Calu3 (cell line): ENCODE data around the gene LAG3. TPM values are rescaled to one million over a fixed set of nuclear protein-coding genes. Genes with fewer than 3 reads are reported as not detected.

Source experiments
- BruUV-seq: library from RNA; stranded (reverse); fragments of 400-500 nt; replicated peaks from 2 replicates; lab custom pipeline; 2021; lab: Mats Ljungman, UMichigan
- CTCF ChIA-PET: fragments of 300-600 bp; sonication (Branson Sonifier 250); formaldehyde crosslinking; loops from one replicate; lab custom pipeline; 2022; ENCODE audit warnings: antibody characterized with exemption; lab: Charles Lee
- DNase-seq: peaks from one replicate; pipeline ENCODE4 v3.0.0; 2022
- H3K27ac Mint-ChIP-seq: one replicate; pipeline ENCODE4 v1.8.0; 2022; ENCODE audit warnings: mixed read lengths; ENCODE audit not compliant: unreplicated experiment
- H3K27me3 Mint-ChIP-seq: one replicate; pipeline ENCODE4 v1.8.0; 2022; ENCODE audit warnings: mixed read lengths; ENCODE audit not compliant: unreplicated experiment
- H3K36me3 Mint-ChIP-seq: one replicate; pipeline ENCODE4 v1.8.0; 2022; ENCODE audit warnings: mild to moderate bottlenecking, moderate library complexity, mixed read lengths; ENCODE audit not compliant: insufficient read depth, unreplicated experiment
- H3K4me1 Mint-ChIP-seq: one replicate; pipeline ENCODE4 v1.8.0; 2022; ENCODE audit warnings: mild to moderate bottlenecking, low read depth, mixed read lengths; ENCODE audit not compliant: unreplicated experiment
- H3K4me3 Mint-ChIP-seq: one replicate; pipeline ENCODE4 v1.8.0; 2022; ENCODE audit warnings: mild to moderate bottlenecking, low read depth, moderate library complexity, mixed read lengths; ENCODE audit not compliant: unreplicated experiment
- H3K9me3 Mint-ChIP-seq: one replicate; pipeline ENCODE4 v1.8.0; 2022; ENCODE audit warnings: low read depth, mixed read lengths; ENCODE audit not compliant: unreplicated experiment
- CTCF ChIP-seq: fragments of 200-600 bp; IDR thresholded peaks from one replicate; pipeline ENCODE4 v1.8.0; 2022; ENCODE audit warnings: antibody characterized with exemption; ENCODE audit not compliant: unreplicated experiment
- intact Hi-C: fragments of 100-400 bp; cut with micrococcal nuclease; formaldehyde crosslinking; loops from one replicate; pipeline ENCODE4 v1.10.0; 2022; ENCODE audit not compliant: unreplicated experiment
- total RNA-seq: library from RNA; stranded (reverse); gene quantifications from 2 replicates; pipeline ENCODE4 v1.2.3, GENCODE V29; 2022

Gene LAG3
- total RNA-seq, 1 experiment from 2014 or later: not detected

- BruUV-seq: no TSS peak
- H3K36me3 Mint-ChIP-seq: no peaks in the 10 kb centered on the region
- no peak for TF ChIP-seq CTCF
- H3K4me1 Mint-ChIP-seq: peaks cover 17% of the 10 kb centered on the region
- peaks cover 35% of the 10 kb centered on the region for H3K27me3 Mint-ChIP-seq
- no peaks in the 10 kb centered on the region for H3K9me3 Mint-ChIP-seq
- intact Hi-C loops: no loop called here
- no peak overlapping the region for H3K27ac Mint-ChIP-seq
- CTCF ChIA-PET: interaction anchor here (0.6 to 1.8 kb wide), 3 partner anchors 16 to 236 kb away, joined by 4 to 7 read pairs (median 5); partner anchors contain the start of genes MLF2 and PTMS
- no peak overlapping the region for H3K4me3 Mint-ChIP-seq
- DNase-seq: no peak
Observed at GRCh38 chr12:6782119-6782518, 9.8 kb downstream of the LAG3 start.

- no peak for DNase-seq
- H3K27ac Mint-ChIP-seq: no peak overlapping the region
- peaks cover 28% of the 10 kb centered on the region for H3K27me3 Mint-ChIP-seq
- peaks cover 17% of the 10 kb centered on the region for H3K4me1 Mint-ChIP-seq
- no peaks in the 10 kb centered on the region for H3K36me3 Mint-ChIP-seq
- no TSS peak for BruUV-seq
- intact Hi-C loops: no loop called here
- no peaks in the 10 kb centered on the region for H3K9me3 Mint-ChIP-seq
- CTCF ChIA-PET: no interaction called here
- no peak overlapping the region for H3K4me3 Mint-ChIP-seq
- no peak for TF ChIP-seq CTCF
Observed at GRCh38 chr12:6782850-6783566, 10.7 kb downstream of the LAG3 start.

GRCh38 chr12:6783828-6784227, 11.5 kb downstream of the LAG3 start:
- BruUV-seq: no TSS peak
- H3K27ac Mint-ChIP-seq: no peak overlapping the region
- no peaks in the 10 kb centered on the region for H3K9me3 Mint-ChIP-seq
- TF ChIP-seq CTCF: no peak
- H3K4me3 Mint-ChIP-seq: no peak overlapping the region
- peaks cover 28% of the 10 kb centered on the region for H3K27me3 Mint-ChIP-seq
- intact Hi-C loops: no loop called here
- H3K4me1 Mint-ChIP-seq: peaks cover 9% of the 10 kb centered on the region
- DNase-seq: no peak
- CTCF ChIA-PET: no interaction called here
- no peaks in the 10 kb centered on the region for H3K36me3 Mint-ChIP-seq

- Mint-ChIP-seq H3K9me3 (no peaks in the 10 kb centered on the region), H3K4me3 (no peak overlapping the region), H3K36me3 (no peaks in the 10 kb centered on the region), H3K27me3 (peaks cover 28% of the 10 kb centered on the region), H3K4me1 (peaks cover 4% of the 10 kb centered on the region), H3K27ac (no peak overlapping the region)
- intact Hi-C loops: no loop called here
- no peak for TF ChIP-seq CTCF
- no TSS peak for BruUV-seq
- DNase-seq: no peak
- CTCF ChIA-PET: no interaction called here
Observed at GRCh38 chr12:6784296-6784695, 12.0 kb downstream of the LAG3 start.
